HepG2 (cell line): ENCODE data around the gene PPIA. TPM values are rescaled to one million over a fixed set of nuclear protein-coding genes. Genes with fewer than 3 reads are reported as not detected.

Experiments used
- ATF7 ChIP-seq, 2 experiments: fragments of 450-650 bp in 1 of 2; sonication (generic) in 1 of 2; formaldehyde crosslinking in 1 of 2; IDR thresholded peaks; 2 replicates each; pipeline versions ENCODE4 v1.4.0 to v1.6.1; 2016 to 2020; ENCODE audit warnings: antibody characterized with exemption in 1 of 2, mild to moderate bottlenecking in 1 of 2, missing genetic modification reagents in 1 of 2
- CENPT ChIP-seq: sonication (generic); formaldehyde crosslinking; IDR thresholded peaks from 2 replicates; pipeline ENCODE4 v1.8.0; 2022; ENCODE audit warnings: low read depth, mild to moderate bottlenecking, moderate library complexity, missing genetic modification reagents
- KLF9 ChIP-seq: IDR thresholded peaks from 2 replicates; pipeline ENCODE4 v1.6.1; 2016; ENCODE audit warnings: low read depth
- NFIB ChIP-seq: sonication (generic); formaldehyde crosslinking; IDR thresholded peaks from 2 replicates; pipeline ENCODE4 v1.9.0; 2021; ENCODE audit warnings: missing genetic modification reagents, mild to moderate bottlenecking, borderline replicate concordance
- NFRKB ChIP-seq: fragments of 450-650 bp; IDR thresholded peaks from 2 replicates; pipeline ENCODE4 v1.6.1; 2017
- TBP ChIP-seq: sonication (generic); formaldehyde crosslinking; IDR thresholded peaks from 2 replicates; pipeline ENCODE4 v1.5.0; 2020; ENCODE audit warnings: missing genetic modification reagents
- ZNF224 ChIP-seq: sonication (generic); formaldehyde crosslinking; IDR thresholded peaks from 2 replicates; pipeline ENCODE4 v1.5.0; 2020; ENCODE audit warnings: mild to moderate bottlenecking, missing genetic modification reagents
- ZNF468 ChIP-seq: sonication (generic); formaldehyde crosslinking; IDR thresholded peaks from 2 replicates; pipeline ENCODE4 v1.8.0; 2022; ENCODE audit warnings: mild to moderate bottlenecking, moderate library complexity, missing genetic modification reagents
- polyA plus RNA-seq, 8 experiments: library from polyadenylated mRNA; depleted of rRNA in 3 of 8; stranded (reverse) in 7 of 8; unstranded in 1 of 8; fragments of >200 nt; fragmentation: Illumina TruSeq in 4 of 8; extraction: Trizol in 4 of 8; gene quantifications; 2 replicates each; pipeline versions ENCODE4 v1.2.1 to v1.2.3, GENCODE V29; 2011 to 2016; ENCODE audit warnings: low read depth in 4 of 8, missing spikeins in 1 of 8, mixed read lengths in 1 of 8; ENCODE audit not compliant: insufficient read depth in 1 of 8
- total RNA-seq, 5 experiments: library from RNA; depleted of rRNA; stranded (reverse); fragments of >200 nt; fragmentation: Illumina TruSeq; extraction: Trizol; gene quantifications; 2 replicates each; pipeline ENCODE4 v1.2.3, GENCODE V29; 2016; ENCODE audit warnings: low read depth in 1 of 5
- TF ChIP-seq, protein P1 (sequence below), 2 experiments: fragments of 450-650 bp in 1 of 2; sonication (generic) in 1 of 2; formaldehyde crosslinking in 1 of 2; IDR thresholded peaks; 2 replicates each; pipeline versions ENCODE4 v1.6.1 to v1.8.0; 2016 to 2022; ENCODE audit warnings: antibody characterized with exemption in 1 of 2, mild to moderate bottlenecking in 1 of 2, missing genetic modification reagents in 1 of 2
- TF ChIP-seq, protein P2 (sequence below): sonication (generic); formaldehyde crosslinking; IDR thresholded peaks from 2 replicates; pipeline ENCODE4 v1.4.0; 2020; ENCODE audit warnings: missing genetic modification reagents, low read depth, mild to moderate bottlenecking, borderline replicate concordance
- TF ChIP-seq, protein P3 (sequence below): sonication (generic); formaldehyde crosslinking; conservative IDR thresholded peaks from 2 replicates; pipeline ENCODE4 v1.4.0; 2020; ENCODE audit warnings: missing genetic modification reagents
- TF ChIP-seq, protein P4 (sequence below): sonication (generic); formaldehyde crosslinking; IDR thresholded peaks from 2 replicates; pipeline ENCODE4 v1.5.0; 2020; ENCODE audit warnings: missing genetic modification reagents
- TF ChIP-seq, protein P5 (sequence below): sonication (generic); formaldehyde crosslinking; IDR thresholded peaks from 2 replicates; pipeline ENCODE4 v1.9.0; 2021; ENCODE audit warnings: missing genetic modification reagents, borderline replicate concordance

PPIA gene
- total and polyA plus RNA-seq, 2 of the 13 experiments (the other 11 are each of a cell fraction or from before 2014, with no cell fraction given): 2,268 to 3,010 TPM

GRCh38 chr7:44847509-44847919, 51.0 kb downstream of the PPIA start (continued):
- TF ChIP-seq, protein P1, sequence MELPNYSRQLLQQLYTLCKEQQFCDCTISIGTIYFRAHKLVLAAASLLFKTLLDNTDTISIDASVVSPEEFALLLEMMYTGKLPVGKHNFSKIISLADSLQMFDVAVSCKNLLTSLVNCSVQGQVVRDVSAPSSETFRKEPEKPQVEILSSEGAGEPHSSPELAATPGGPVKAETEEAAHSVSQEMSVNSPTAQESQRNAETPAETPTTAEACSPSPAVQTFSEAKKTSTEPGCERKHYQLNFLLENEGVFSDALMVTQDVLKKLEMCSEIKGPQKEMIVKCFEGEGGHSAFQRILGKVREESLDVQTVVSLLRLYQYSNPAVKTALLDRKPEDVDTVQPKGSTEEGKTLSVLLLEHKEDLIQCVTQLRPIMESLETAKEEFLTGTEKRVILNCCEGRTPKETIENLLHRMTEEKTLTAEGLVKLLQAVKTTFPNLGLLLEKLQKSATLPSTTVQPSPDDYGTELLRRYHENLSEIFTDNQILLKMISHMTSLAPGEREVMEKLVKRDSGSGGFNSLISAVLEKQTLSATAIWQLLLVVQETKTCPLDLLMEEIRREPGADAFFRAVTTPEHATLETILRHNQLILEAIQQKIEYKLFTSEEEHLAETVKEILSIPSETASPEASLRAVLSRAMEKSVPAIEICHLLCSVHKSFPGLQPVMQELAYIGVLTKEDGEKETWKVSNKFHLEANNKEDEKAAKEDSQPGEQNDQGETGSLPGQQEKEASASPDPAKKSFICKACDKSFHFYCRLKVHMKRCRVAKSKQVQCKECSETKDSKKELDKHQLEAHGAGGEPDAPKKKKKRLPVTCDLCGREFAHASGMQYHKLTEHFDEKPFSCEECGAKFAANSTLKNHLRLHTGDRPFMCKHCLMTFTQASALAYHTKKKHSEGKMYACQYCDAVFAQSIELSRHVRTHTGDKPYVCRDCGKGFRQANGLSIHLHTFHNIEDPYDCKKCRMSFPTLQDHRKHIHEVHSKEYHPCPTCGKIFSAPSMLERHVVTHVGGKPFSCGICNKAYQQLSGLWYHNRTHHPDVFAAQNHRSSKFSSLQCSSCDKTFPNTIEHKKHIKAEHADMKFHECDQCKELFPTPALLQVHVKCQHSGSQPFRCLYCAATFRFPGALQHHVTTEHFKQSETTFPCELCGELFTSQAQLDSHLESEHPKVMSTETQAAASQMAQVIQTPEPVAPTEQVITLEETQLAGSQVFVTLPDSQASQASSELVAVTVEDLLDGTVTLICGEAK (IDR thresholded peaks at IDR 0.05): no peak
- TF ChIP-seq, protein P1 (CRISPR knock-in tag; IDR thresholded peaks at IDR 0.05): peak; percentile 45; the same call in 1 of the 2 replicates
- TF ChIP-seq, protein P2, sequence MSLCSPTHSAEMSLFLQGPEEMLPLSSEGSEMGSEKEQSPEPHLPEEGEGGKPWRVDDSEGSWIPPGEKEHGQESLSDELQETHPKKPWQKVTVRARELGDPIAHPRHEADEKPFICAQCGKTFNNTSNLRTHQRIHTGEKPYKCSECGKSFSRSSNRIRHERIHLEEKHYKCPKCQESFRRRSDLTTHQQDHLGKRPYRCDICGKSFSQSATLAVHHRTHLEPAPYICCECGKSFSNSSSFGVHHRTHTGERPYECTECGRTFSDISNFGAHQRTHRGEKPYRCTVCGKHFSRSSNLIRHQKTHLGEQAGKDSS (CRISPR knock-in tag): peak; percentile 42; the same call in 1 of the 2 replicates
- TF ChIP-seq NFIB (CRISPR knock-in tag) (no peak), ZNF468 (no peak), TBP (CRISPR knock-in tag) (no peak), KLF9 (CRISPR knock-in tag) (no peak), NFRKB (no peak), ZNF224 (CRISPR knock-in tag) (no peak), ATF7 (IDR thresholded peaks at IDR 0.05) (peak; percentile 71), ATF7 (CRISPR knock-in tag; IDR thresholded peaks at IDR 0.05) (no peak), CENPT (CRISPR knock-in tag) (no peak)
- TF ChIP-seq, protein P3, sequence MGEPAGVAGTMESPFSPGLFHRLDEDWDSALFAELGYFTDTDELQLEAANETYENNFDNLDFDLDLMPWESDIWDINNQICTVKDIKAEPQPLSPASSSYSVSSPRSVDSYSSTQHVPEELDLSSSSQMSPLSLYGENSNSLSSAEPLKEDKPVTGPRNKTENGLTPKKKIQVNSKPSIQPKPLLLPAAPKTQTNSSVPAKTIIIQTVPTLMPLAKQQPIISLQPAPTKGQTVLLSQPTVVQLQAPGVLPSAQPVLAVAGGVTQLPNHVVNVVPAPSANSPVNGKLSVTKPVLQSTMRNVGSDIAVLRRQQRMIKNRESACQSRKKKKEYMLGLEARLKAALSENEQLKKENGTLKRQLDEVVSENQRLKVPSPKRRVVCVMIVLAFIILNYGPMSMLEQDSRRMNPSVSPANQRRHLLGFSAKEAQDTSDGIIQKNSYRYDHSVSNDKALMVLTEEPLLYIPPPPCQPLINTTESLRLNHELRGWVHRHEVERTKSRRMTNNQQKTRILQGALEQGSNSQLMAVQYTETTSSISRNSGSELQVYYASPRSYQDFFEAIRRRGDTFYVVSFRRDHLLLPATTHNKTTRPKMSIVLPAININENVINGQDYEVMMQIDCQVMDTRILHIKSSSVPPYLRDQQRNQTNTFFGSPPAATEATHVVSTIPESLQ (CRISPR knock-in tag): no peak
- TF ChIP-seq, protein P4, sequence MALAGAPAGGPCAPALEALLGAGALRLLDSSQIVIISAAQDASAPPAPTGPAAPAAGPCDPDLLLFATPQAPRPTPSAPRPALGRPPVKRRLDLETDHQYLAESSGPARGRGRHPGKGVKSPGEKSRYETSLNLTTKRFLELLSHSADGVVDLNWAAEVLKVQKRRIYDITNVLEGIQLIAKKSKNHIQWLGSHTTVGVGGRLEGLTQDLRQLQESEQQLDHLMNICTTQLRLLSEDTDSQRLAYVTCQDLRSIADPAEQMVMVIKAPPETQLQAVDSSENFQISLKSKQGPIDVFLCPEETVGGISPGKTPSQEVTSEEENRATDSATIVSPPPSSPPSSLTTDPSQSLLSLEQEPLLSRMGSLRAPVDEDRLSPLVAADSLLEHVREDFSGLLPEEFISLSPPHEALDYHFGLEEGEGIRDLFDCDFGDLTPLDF (CRISPR knock-in tag): no peak
- TF ChIP-seq, protein P5, sequence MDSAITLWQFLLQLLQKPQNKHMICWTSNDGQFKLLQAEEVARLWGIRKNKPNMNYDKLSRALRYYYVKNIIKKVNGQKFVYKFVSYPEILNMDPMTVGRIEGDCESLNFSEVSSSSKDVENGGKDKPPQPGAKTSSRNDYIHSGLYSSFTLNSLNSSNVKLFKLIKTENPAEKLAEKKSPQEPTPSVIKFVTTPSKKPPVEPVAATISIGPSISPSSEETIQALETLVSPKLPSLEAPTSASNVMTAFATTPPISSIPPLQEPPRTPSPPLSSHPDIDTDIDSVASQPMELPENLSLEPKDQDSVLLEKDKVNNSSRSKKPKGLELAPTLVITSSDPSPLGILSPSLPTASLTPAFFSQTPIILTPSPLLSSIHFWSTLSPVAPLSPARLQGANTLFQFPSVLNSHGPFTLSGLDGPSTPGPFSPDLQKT: no peak
